Large intestine (tissue), 3 donors: ENCODE results near the gene GPR35. TPM values are rescaled to one million over a fixed set of nuclear protein-coding genes. Genes with fewer than 3 reads are reported as not detected.

Experiments
- DNase-seq, 2 donors: peaks; one replicate each; pipeline versions ENCODE4 v3.0.0 to v3.0.0-alpha.2; 2013
- H3K27ac ChIP-seq: one replicate; pipeline ENCODE4 v1.5.1; 2013; ENCODE audit warnings: low read length
- H3K27me3 ChIP-seq: 2 replicates; pipeline ENCODE4 v1.6.1; 2013; ENCODE audit warnings: low read length; ENCODE audit not compliant: control insufficient read depth, insufficient read depth
- H3K36me3 ChIP-seq: 2 replicates; pipeline ENCODE4 v1.6.1; 2013; ENCODE audit warnings: low read length; ENCODE audit not compliant: control insufficient read depth, insufficient read depth
- H3K4me1 ChIP-seq: one replicate; pipeline ENCODE4 v1.6.1; 2013; ENCODE audit warnings: low read length; ENCODE audit not compliant: control insufficient read depth, insufficient read depth
- H3K4me3 ChIP-seq: one replicate; pipeline ENCODE4 v1.5.1; 2013; ENCODE audit warnings: low read length
- H3K9me3 ChIP-seq: one replicate; pipeline ENCODE4 v1.6.1; 2013; ENCODE audit warnings: mild to moderate bottlenecking, low read depth, low read length, moderate library complexity; ENCODE audit not compliant: control insufficient read depth
- WGBS: methylation state at CpG from one replicate; pipeline ENCODE4 v1.1.5; 2013; ENCODE audit warnings: low lambda C conversion rate; ENCODE audit not compliant: insufficient coverage; 5-methylcytosine and 5-hydroxymethylcytosine counted together
- polyA plus RNA-seq: library from polyadenylated mRNA; unstranded; fragments of 120-200 nt; gene quantifications from one replicate; pipeline ENCODE4 v1.2.1, GENCODE V29; 2013

The GPR35 gene
- polyA plus RNA-seq, 1 donor: 118 TPM

DNA sequence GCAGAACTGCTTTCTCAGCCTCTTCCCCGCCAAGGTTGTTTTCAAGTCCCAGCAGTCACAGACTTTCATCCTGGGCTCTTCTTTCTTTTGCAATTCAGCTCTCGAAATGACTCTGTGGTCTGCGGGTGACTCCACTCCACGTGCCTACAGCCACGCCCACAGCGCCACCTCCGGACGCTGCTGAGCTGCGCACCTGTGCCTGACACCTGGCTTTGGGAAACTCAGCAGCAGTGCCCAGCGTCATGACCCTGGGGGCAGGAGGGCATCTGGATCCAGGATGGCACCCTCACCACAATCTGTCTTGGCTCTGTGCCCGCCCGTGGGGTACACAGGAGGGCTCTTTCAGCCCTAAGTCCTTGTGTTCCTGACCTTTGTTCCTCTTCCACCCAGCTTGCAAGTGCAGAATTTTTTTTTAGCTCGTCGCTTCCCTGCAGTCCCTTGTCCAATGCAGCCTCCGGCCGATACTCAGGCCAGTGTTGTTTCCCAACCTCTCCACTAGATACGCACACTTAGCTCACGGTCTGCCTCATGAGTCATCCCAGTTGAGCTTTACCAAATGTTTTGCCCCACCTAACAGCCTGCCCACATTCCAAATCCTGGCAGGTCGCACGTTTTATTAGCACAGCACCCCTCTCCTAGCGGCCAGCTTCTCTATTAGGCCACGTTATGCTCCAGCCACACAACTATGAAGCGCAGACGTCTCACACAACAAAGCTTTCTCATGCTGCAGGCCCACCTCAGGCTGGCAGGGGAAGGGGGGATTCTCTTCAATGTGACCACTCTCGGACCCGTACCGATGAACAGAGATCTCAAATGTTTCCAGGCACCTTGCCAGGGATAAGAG, 45.3 kb upstream of the GPR35 start:
- Histone ChIP-seq H3K4me1 (peaks cover 33% of the 10 kb centered on the region), H3K9me3 (peaks cover 3% of the 10 kb centered on the region), H3K36me3 (peaks cover 43% of the 10 kb centered on the region), H3K27ac (peak overlapping the region; percentile 88), H3K27me3 (no peaks in the 10 kb centered on the region), H3K4me3 (no peak overlapping the region)
- no CpG with 5 or more reads among the region's 27 CpGs for WGBS
- peak; percentile 92 to 93 for DNase-seq

DNA sequence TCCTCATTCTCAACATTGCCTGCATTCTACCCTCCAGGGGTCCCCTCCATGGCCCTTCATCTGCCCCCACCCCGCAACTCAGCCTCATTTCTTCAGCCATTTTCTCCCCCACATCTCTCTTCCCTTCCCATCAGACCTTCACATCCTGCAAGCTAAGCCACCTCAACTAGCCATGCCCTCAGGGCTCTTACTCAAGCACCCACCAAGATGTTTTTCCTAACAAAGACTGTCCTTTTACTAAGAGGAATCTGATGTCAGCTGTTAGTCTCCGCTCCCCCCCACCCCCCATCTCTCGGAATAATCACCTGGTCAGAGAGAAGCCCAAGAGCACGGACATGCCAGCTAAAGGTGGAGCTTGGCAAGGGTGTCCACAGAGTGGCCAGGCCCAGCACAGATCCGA, 43.5 kb upstream of the GPR35 start:
- DNase-seq: no peak
- peaks cover 37% of the 10 kb centered on the region for H3K4me1 ChIP-seq
- H3K36me3 ChIP-seq: peaks cover 24% of the 10 kb centered on the region
- 100% methylated on average over 1 of the region's 5 CpGs for WGBS
- H3K9me3 ChIP-seq: peaks cover 3% of the 10 kb centered on the region
- H3K27me3 ChIP-seq: no peaks in the 10 kb centered on the region
- no peak overlapping the region for H3K4me3 ChIP-seq
- no peak overlapping the region for H3K27ac ChIP-seq

DNA sequence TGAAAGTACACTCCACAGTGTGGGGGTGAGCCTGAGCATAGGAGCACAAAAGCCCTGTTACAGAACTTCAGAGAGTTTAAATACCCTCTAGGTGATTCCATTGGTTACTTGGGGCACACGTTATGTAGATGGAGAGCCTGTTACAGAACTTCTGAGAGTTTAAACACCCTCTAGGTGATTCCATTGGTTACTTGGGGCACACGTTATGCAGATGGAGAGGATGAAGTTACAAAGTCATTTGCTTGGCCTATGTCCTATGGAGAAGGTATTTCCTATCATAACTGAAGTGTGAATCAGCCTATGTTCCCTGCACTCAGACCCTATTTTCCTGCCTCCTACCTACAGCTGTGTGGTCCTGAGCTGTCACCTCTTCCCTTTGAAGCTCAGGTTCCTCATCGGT, 42.5 kb upstream of the GPR35 start:
- no CpG with 5 or more reads among the region's 3 CpGs for WGBS

DNA sequence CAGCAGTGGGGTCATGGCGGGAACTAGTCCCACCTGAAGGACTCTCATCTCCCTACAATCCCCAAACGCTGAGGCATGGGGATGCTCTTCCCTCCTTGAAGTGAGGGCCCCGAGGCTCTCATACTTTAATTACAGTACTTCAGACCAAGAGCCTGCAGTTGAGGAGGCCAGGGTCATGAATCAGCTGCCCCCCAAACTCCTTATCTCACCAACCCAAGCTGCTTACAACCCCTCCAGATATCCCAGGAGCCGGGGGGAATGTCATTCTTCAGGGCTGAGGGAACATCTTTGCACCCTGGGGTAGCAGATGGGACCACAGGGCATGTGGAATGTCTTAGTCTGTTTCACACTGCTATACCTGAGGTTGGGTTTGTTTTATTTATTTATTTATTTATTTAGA, 41.5 kb upstream of the GPR35 start:
- Histone ChIP-seq H3K27me3 (no peaks in the 10 kb centered on the region), H3K27ac (no peak overlapping the region), H3K4me3 (no peak overlapping the region), H3K36me3 (peaks cover 5% of the 10 kb centered on the region), H3K4me1 (peaks cover 44% of the 10 kb centered on the region), H3K9me3 (peaks cover 3% of the 10 kb centered on the region)
- no CpG with 5 or more reads among the region's 4 CpGs for WGBS
- DNase-seq: no peak

More for the DNA sequence above, 42.5 kb upstream of the GPR35 start:
- Histone ChIP-seq H3K4me3 (no peak overlapping the region), H3K9me3 (peaks cover 3% of the 10 kb centered on the region), H3K4me1 (peaks cover 44% of the 10 kb centered on the region), H3K27ac (no peak overlapping the region), H3K27me3 (no peaks in the 10 kb centered on the region), H3K36me3 (peaks cover 15% of the 10 kb centered on the region)
- no peak for DNase-seq

DNA sequence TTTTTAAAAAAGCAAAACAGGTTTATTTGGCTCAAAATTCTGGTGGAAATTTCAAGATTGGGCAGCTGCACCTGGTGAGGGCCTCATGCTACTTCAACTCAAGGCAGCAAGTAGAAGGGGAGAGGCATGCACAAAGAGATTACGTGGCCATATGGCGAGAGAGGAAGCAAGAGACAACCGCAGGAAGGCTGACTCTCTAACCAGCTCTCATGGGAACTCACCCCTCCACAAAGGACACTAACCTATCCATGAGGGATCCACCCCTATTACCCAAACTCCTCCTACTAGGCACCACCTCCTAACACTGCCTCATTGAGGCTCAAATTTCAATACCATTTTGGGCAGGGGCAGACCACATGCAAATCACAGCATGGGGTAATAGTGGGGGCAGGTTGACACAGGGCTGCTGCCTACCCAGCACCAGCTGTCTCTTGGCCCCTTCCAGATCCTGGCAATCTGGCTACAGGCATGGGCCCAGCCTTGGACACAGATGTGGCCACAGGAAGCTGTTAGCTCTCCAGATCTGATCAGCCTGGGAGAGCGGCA, 40.7 kb upstream of the GPR35 start:
- Histone ChIP-seq H3K36me3 (peaks cover 3% of the 10 kb centered on the region), H3K27me3 (no peaks in the 10 kb centered on the region), H3K4me3 (no peak overlapping the region), H3K4me1 (peaks cover 36% of the 10 kb centered on the region), H3K27ac (no peak overlapping the region), H3K9me3 (peaks cover 3% of the 10 kb centered on the region)
- DNase-seq: no peak
- WGBS: no CpG with 5 or more reads among the region's 4 CpGs

DNA sequence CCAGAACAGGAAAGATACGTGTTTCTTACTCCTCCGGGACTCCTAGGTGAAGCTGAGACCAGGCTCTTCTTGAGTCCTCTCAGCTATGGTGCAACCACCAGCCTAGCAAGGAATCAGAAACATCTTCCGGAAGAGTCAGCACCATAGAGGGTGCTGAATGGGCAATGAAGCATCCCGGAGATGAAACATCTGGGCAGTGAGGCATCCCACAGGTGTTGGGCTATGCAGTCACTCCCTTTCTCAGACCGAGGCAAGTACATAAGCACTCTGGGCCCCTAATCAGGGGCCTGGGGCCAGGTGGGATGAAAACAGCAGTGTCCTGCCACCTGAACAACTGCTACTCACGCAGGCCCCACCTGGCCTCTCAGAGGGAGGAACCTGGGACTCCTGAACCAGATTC, 40.2 kb upstream of the GPR35 start:
- Histone ChIP-seq H3K27ac (no peak overlapping the region), H3K36me3 (peaks cover 7% of the 10 kb centered on the region), H3K4me3 (peak overlapping the region; percentile 97), H3K9me3 (peaks cover 3% of the 10 kb centered on the region), H3K4me1 (peaks cover 35% of the 10 kb centered on the region), H3K27me3 (no peaks in the 10 kb centered on the region)
- DNase-seq: no peak
- no CpG with 5 or more reads among the region's 6 CpGs for WGBS

DNA sequence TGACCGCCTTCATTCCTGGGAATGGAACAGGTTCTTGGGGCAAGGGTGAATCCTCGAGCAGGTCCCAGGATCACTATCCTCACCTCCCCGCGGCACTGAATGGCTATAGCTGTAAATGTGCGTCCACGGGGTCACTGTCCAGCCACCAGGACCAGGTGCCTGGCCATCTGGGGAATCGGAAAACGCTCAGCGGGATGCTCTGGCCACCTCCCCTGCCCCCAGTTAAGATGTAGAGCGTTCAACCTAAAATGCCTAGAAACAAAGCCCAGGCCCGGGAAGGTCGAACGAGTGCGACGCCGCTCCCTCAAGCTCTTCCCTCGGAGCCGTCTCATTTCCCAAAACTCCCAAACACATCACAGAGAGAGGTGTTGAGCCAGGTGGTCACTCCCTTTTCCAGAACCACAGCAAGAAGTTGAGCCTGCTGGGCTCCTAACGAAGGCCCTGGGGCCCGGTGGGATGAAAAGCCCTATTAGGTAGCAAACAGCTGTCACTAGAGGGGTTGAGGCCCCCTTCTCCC, 39.5 kb upstream of the GPR35 start:
- H3K27ac ChIP-seq: peak overlapping the region; percentile 97
- DNase-seq: no peak
- no CpG with 5 or more reads among the region's 20 CpGs for WGBS
- H3K27me3 ChIP-seq: no peaks in the 10 kb centered on the region
- H3K4me1 ChIP-seq: peaks cover 28% of the 10 kb centered on the region
- peaks cover 11% of the 10 kb centered on the region for H3K36me3 ChIP-seq
- peaks cover 3% of the 10 kb centered on the region for H3K9me3 ChIP-seq
- peak overlapping the region; percentile 97 for H3K4me3 ChIP-seq

DNA sequence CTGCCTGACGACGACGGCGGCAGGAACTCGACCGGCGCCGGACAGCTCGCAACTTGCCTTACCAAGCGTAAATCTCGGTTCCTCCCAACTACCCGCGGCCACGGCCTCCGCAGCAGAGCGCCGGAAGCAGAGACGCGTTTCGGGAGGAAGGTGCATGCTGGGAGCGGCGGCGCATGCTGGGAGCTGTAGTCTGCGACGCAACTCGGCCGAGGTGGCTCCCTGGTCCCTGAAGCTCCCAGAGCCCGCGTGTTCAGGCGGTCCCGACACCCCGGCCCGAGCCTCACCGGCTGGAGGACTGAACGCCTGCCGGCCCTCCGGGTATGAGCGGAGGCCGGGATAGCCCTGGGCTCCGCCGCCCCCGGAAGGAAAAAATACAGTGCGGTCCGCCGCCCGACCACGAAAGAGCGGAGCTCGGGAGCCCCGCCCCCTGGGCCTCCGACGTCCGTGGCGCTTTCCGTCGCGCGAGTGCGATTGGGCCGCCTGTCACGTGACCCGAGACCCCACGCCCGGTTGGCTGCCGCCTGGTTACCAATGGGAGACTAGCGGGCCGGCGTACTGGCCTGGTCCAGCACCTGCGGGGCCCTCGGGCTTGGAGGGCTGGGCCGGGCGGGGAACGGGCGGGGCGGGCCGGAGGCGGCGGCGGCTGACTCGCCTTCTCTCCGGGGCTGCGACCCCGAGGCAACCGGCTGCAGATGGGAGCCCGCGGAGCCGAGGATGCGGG, 38.9 kb upstream of the GPR35 start, which contains the start of gene CAPN10:
CAPN10 (plus strand) TSS at position 537 of the 721 bp plus-strand sequence; CDS start at position 715, 178 bp downstream.
- DNase-seq: peak; percentile 96 to 98
- peak within 1 kb of the TSS; percentile 97 for H3K4me3 ChIP-seq
- peak within 1 kb of the TSS; percentile 97 for H3K27ac ChIP-seq
- no CpG with 5 or more reads among the region's 88 CpGs for WGBS
- no peaks in the 10 kb centered on the region for H3K27me3 ChIP-seq
- peaks cover 17% of the 10 kb centered on the region for H3K36me3 ChIP-seq
- peaks cover 26% of the 10 kb centered on the region for H3K4me1 ChIP-seq
- H3K9me3 ChIP-seq: peaks cover 2% of the 10 kb centered on the region

DNA sequence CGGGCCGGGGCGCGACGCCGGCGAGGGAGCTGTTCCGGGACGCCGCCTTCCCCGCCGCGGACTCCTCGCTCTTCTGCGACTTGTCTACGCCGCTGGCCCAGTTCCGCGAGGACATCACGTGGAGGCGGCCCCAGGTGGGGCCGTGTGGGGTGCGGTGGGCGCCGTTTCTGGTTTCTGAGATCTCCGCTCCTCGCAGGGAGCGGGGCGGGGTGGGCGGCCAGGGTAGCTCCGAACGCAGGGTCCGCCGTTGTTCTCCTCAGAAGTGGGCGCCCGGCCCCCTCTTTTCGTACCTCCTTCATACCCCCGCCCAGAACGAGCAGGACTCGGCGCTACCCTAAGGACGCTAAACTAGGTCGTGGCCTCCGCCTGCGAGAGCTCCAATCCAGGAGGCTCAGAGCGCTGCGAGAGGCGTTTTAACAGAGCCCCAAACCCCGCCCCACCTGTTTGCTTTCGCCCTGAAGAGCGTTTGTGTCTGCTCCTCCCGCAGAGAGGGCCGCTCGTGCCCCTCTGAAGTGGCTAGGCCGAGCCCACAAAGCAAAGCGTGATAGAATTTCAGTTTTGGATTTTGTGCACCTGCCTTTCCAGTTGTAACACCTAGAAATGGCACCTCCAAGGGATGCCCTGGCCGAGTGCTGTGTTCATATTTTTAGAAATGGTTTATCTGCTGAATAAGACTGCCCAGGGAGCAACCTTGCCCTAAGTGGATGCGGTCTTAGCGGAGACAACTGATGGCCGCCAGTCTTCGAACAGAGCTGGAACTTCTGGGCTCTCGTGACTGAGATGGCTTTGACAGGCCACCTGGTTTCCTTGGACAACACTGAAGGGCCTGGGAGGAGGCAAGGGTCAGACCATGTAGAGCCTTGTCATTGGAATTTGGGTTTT, 38.1 kb upstream of the GPR35 start:
- DNase-seq: peak in 1 of 2 donors; percentile 36
- H3K4me1 ChIP-seq: peaks cover 26% of the 10 kb centered on the region
- H3K9me3 ChIP-seq: no peaks in the 10 kb centered on the region
- WGBS: no CpG with 5 or more reads among the region's 62 CpGs
- H3K27ac ChIP-seq: no peak overlapping the region
- peak overlapping the region; percentile 97 for H3K4me3 ChIP-seq
- H3K27me3 ChIP-seq: no peaks in the 10 kb centered on the region
- H3K36me3 ChIP-seq: peaks cover 24% of the 10 kb centered on the region
